AG04450 (cell line): ENCODE measurements around the gene NACC2. TPM values are rescaled to one million over a fixed set of nuclear protein-coding genes. Genes with fewer than 3 reads are reported as not detected.

Experiments
- CTCF ChIA-PET: fragments of 300-600, 350-600 bp; formaldehyde crosslinking; extraction: SDS; loops from one replicate; lab custom pipeline; 2022; ENCODE audit warnings: antibody characterized with exemption, inconsistent platforms; lab: Charles Lee
- POLR2A ChIA-PET: fragments of 350-600 bp; formaldehyde crosslinking; extraction: SDS; loops from one replicate; lab custom pipeline; 2021; ENCODE audit warnings: antibody characterized with exemption, inconsistent platforms; lab: Yijun Ruan, JAX
- DNase-seq: peaks from one replicate; pipeline ENCODE4 v3.0.0-alpha.2; 2011; ENCODE audit warnings: low read depth, low spot score
- H3K27ac ChIP-seq: one replicate; pipeline ENCODE4 v1.5.1; 2012; ENCODE audit warnings: low read depth, low read length, control low read depth
- H3K27me3 ChIP-seq: one replicate; pipeline ENCODE4 v1.6.0; 2012; ENCODE audit warnings: low read length; ENCODE audit not compliant: control insufficient read depth, insufficient read depth
- H3K4me3 ChIP-seq: 2 replicates; pipeline ENCODE4 v1.5.1; 2011; ENCODE audit warnings: mild to moderate bottlenecking, low read depth, low read length, control low read depth
- H3K9me3 ChIP-seq: 2 replicates; pipeline ENCODE4 v1.5.1; 2012; ENCODE audit warnings: low read length; ENCODE audit not compliant: control insufficient read depth, insufficient read depth
- polyA plus RNA-seq: library from polyadenylated mRNA; depleted of rRNA; stranded (reverse); fragments of >200 nt; gene quantifications from 2 replicates; pipeline ENCODE4 v1.2.3, GENCODE V29; 2011
- TF ChIP-seq, protein P1 (sequence below): IDR thresholded peaks from 2 replicates; pipeline ENCODE4 v1.5.1; 2011; ENCODE audit warnings: low read depth, low read length, control low read depth, inconsistent platforms

NACC2 gene
- polyA plus RNA-seq, 1 experiment: 11.7 TPM

- ChIA-PET POLR2A (no interaction called here), CTCF (no interaction called here)
- no peak overlapping the region for H3K4me3 ChIP-seq
- no peaks in the 10 kb centered on the region for H3K27me3 ChIP-seq
- TF ChIP-seq, protein P1, sequence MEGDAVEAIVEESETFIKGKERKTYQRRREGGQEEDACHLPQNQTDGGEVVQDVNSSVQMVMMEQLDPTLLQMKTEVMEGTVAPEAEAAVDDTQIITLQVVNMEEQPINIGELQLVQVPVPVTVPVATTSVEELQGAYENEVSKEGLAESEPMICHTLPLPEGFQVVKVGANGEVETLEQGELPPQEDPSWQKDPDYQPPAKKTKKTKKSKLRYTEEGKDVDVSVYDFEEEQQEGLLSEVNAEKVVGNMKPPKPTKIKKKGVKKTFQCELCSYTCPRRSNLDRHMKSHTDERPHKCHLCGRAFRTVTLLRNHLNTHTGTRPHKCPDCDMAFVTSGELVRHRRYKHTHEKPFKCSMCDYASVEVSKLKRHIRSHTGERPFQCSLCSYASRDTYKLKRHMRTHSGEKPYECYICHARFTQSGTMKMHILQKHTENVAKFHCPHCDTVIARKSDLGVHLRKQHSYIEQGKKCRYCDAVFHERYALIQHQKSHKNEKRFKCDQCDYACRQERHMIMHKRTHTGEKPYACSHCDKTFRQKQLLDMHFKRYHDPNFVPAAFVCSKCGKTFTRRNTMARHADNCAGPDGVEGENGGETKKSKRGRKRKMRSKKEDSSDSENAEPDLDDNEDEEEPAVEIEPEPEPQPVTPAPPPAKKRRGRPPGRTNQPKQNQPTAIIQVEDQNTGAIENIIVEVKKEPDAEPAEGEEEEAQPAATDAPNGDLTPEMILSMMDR: no peak
- H3K27ac ChIP-seq: no peak overlapping the region
- no peak for DNase-seq
- no peaks in the 10 kb centered on the region; the same call in 1 of the 2 replicates for H3K9me3 ChIP-seq
Observed at GRCh38 chr9:136115641-136116359, 20.7 kb upstream of the NACC2 start.

- Histone ChIP-seq H3K9me3 (peaks cover 4% of the 10 kb centered on the region; the same call in 1 of the 2 replicates), H3K27ac (no peak overlapping the region), H3K27me3 (no peaks in the 10 kb centered on the region), H3K4me3 (no peak overlapping the region)
- TF ChIP-seq, protein P1: no peak
- ChIA-PET CTCF (no interaction called here), POLR2A (no interaction called here)
- no peak for DNase-seq
Observed at GRCh38 chr9:136115206-136115605, 20.1 kb upstream of the NACC2 start.

GRCh38 chr9:136114610-136115009 is 19.5 kb upstream of the NACC2 start:
- no peak for DNase-seq
- Histone ChIP-seq H3K27ac (no peak overlapping the region), H3K27me3 (no peaks in the 10 kb centered on the region), H3K9me3 (peaks cover 9% of the 10 kb centered on the region; the same call in 1 of the 2 replicates), H3K4me3 (no peak overlapping the region)
- TF ChIP-seq, protein P1: no peak
- POLR2A ChIA-PET: no interaction called here
- CTCF ChIA-PET: no interaction called here

- H3K27ac ChIP-seq: no peak overlapping the region
- peaks cover 9% of the 10 kb centered on the region; the same call in 1 of the 2 replicates for H3K9me3 ChIP-seq
- H3K27me3 ChIP-seq: no peaks in the 10 kb centered on the region
- ChIA-PET POLR2A (interaction anchor here (1.1 to 1.4 kb wide), 2 partner anchors 9 to 16 kb away, joined by 3 to 5 read pairs; no protein-coding TSS in a partner anchor), CTCF (interaction anchor here (0.9 to 1.2 kb wide), 2 partner anchors 23 to 146 kb away, joined by 3 to 5 read pairs; no protein-coding TSS in a partner anchor)
- H3K4me3 ChIP-seq: no peak overlapping the region
- DNase-seq: no peak
- TF ChIP-seq, protein P1: no peak
Observed at GRCh38 chr9:136112541-136112940, 17.5 kb upstream of the NACC2 start.

- ChIA-PET CTCF (interaction anchor here (0.9 to 1.2 kb wide), 3 partner anchors 18 to 145 kb away, joined by 3 to 5 read pairs (median 3); no protein-coding TSS in a partner anchor), POLR2A (interaction anchor here (1.1 to 1.4 kb wide), 2 partner anchors 9 to 16 kb away, joined by 3 to 5 read pairs; no protein-coding TSS in a partner anchor)
- no peak for DNase-seq
- Histone ChIP-seq H3K27me3 (no peaks in the 10 kb centered on the region), H3K4me3 (no peak overlapping the region), H3K9me3 (peaks cover 9% of the 10 kb centered on the region; the same call in 1 of the 2 replicates), H3K27ac (no peak overlapping the region)
- TF ChIP-seq, protein P1: no peak
Observed at GRCh38 chr9:136111910-136112309, 16.8 kb upstream of the NACC2 start.
